Measurements from ENCODE around the gene UROS.

Gene UROS

DNA sequence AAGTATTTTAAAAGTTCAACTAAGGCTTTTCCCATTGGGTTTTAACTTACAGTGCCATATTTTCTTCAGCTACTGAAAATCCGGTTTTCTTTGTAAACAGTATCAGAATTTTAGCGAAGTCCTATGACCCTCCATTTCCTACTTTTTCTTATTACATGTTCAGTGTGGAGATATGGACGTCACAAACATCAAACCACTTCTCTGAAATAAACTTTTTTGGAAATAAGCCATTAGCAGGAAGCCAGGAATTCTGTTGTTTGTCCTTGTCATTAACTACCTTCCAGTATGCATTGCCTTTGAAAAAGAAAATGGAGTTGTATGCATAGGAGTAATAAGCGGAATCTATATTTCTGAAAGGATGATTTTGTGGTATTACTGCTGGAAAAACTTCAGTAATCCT is 56.5 kb downstream of the UROS start:
- Histone ChIP-seq H2AFZ (no peak overlapping the region), H3K36me3 (ENCODE audit: control insufficient read depth, insufficient read depth, low read length) (no peaks in the 10 kb centered on the region), H3K27ac (no peak overlapping the region), H3K4me3 (ENCODE audit: low read depth, low read length) (no peak overlapping the region), H3K4me2 (ENCODE audit: low read length) (no peak overlapping the region), H3K27me3 (ENCODE audit: control insufficient read depth, insufficient read depth, low read length) (no peaks in the 10 kb centered on the region), H3K4me1 (no peaks in the 10 kb centered on the region), H3K9me3 (ENCODE audit: control insufficient read depth, low read length) (no peaks in the 10 kb centered on the region), H3K9ac (no peak overlapping the region), H3K79me2 (no peaks in the 10 kb centered on the region)
- TF ChIP-seq, protein P1, sequence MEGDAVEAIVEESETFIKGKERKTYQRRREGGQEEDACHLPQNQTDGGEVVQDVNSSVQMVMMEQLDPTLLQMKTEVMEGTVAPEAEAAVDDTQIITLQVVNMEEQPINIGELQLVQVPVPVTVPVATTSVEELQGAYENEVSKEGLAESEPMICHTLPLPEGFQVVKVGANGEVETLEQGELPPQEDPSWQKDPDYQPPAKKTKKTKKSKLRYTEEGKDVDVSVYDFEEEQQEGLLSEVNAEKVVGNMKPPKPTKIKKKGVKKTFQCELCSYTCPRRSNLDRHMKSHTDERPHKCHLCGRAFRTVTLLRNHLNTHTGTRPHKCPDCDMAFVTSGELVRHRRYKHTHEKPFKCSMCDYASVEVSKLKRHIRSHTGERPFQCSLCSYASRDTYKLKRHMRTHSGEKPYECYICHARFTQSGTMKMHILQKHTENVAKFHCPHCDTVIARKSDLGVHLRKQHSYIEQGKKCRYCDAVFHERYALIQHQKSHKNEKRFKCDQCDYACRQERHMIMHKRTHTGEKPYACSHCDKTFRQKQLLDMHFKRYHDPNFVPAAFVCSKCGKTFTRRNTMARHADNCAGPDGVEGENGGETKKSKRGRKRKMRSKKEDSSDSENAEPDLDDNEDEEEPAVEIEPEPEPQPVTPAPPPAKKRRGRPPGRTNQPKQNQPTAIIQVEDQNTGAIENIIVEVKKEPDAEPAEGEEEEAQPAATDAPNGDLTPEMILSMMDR (IDR thresholded peaks at IDR 0.05) = no peak

DNA sequence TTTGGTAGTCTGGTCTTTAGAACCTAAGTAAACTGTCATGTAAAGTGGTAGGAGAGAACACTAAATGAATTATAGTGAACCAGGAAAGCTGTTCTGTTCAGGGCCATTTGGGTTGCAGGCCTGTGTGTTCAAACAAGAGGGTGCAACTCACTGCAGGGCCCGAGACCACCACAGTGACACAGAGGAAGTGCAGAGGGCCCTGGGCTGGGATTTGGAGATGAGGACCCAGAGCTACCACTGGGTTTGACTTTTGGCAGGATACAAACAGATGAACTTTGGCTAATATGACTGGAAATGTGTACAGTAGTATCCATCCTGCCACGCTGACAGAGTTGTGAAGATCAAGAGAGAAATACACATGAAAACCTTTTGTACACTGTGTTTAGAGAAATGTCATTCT is 57.2 kb downstream of the UROS start:
- Histone ChIP-seq H2AFZ (no peak overlapping the region), H3K9me3 (ENCODE audit: control insufficient read depth, low read length) (no peaks in the 10 kb centered on the region), H3K4me2 (ENCODE audit: low read length) (no peak overlapping the region), H3K4me1 (no peaks in the 10 kb centered on the region), H3K27ac (no peak overlapping the region), H3K9ac (no peak overlapping the region), H3K27me3 (ENCODE audit: control insufficient read depth, insufficient read depth, low read length) (no peaks in the 10 kb centered on the region), H3K79me2 (no peaks in the 10 kb centered on the region), H3K36me3 (ENCODE audit: control insufficient read depth, insufficient read depth, low read length) (no peaks in the 10 kb centered on the region), H3K4me3 (ENCODE audit: low read depth, low read length) (no peak overlapping the region)
- TF ChIP-seq, protein P1 (IDR thresholded peaks at IDR 0.05) = no peak

DNA sequence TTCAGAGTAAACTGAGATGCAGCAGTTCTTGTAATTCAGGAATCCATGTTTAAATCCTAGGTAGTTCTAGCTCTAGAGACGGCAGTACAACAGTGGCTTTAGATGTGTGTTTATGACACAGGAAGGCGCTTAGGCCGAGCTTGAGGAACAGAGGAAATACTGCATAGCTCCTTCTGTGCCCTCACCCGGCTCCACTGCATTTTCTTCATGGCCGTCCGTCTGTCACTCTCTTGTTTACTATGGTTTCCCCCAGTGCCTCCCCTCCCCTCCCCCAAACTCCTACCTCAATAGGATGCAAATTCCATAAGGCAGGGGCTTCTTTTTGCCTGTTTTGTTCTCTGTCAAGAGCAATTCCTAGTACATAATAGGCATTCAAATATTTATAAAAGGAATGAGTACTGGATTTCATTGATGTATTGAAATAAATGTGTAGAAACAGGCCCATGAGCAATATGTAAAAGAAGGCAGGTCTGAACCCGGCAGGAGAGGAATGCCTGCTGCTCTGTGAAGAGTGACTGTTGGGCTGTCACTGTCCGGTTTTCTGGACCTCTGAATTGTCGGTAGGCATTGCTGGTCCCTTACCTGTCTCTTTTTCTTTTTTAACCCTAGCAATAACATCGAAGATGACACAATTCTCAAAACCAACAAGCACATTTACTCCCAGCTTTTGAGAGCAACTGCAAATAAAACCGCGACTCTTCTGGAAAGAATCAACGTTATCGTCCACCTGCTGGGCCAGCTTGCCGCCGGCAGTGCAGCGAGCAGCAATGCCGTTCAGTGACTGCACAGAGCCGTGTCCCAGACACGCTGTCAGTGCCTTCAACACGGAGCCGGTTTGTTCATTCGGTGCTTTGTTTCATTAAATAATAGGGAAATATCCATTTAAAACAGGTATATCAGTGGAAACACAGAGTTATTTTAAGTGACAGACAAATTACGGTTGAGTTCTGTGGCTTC is 60.1 kb downstream of the UROS start:
- Histone ChIP-seq H3K9me3 (ENCODE audit: control insufficient read depth, low read length) (no peaks in the 10 kb centered on the region), H3K9ac (no peak overlapping the region), H3K4me3 (ENCODE audit: low read depth, low read length) (no peak overlapping the region), H3K27me3 (ENCODE audit: control insufficient read depth, insufficient read depth, low read length) (no peaks in the 10 kb centered on the region), H3K79me2 (no peaks in the 10 kb centered on the region), H2AFZ (no peak overlapping the region), H3K4me2 (ENCODE audit: low read length) (no peak overlapping the region), H3K36me3 (ENCODE audit: control insufficient read depth, insufficient read depth, low read length) (no peaks in the 10 kb centered on the region), H3K27ac (no peak overlapping the region), H3K4me1 (no peaks in the 10 kb centered on the region)
- TF ChIP-seq, protein P1 (IDR thresholded peaks at IDR 0.05) = no peak

DNA sequence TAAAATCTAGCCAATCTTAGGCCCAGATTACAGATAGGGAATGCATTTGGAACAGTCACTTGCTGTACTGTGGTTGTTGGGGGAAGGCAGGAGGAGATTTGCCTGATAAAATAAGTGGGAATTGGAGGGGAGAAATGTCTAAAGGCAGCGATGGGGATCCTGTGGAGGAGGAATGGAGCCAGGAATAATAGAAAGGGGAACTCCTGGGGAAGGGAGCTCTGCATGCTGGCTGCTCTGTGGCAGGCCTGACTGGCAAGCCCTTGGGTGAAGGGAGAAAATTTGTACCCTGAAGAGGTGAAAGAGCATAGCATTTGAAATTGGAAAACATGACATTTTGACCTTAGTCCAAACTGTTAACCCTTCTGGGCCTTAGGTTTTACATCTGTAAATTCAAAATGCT is 61.1 kb downstream of the UROS start:
- Histone ChIP-seq H3K9ac (no peak overlapping the region), H3K4me3 (ENCODE audit: low read depth, low read length) (no peak overlapping the region), H2AFZ (no peak overlapping the region), H3K27me3 (ENCODE audit: control insufficient read depth, insufficient read depth, low read length) (no peaks in the 10 kb centered on the region), H3K9me3 (ENCODE audit: control insufficient read depth, low read length) (no peaks in the 10 kb centered on the region), H3K4me1 (no peaks in the 10 kb centered on the region), H3K4me2 (ENCODE audit: low read length) (no peak overlapping the region), H3K27ac (no peak overlapping the region), H3K79me2 (no peaks in the 10 kb centered on the region), H3K36me3 (ENCODE audit: control insufficient read depth, insufficient read depth, low read length) (no peaks in the 10 kb centered on the region)
- TF ChIP-seq, protein P1 (IDR thresholded peaks at IDR 0.05) = no peak

DNA sequence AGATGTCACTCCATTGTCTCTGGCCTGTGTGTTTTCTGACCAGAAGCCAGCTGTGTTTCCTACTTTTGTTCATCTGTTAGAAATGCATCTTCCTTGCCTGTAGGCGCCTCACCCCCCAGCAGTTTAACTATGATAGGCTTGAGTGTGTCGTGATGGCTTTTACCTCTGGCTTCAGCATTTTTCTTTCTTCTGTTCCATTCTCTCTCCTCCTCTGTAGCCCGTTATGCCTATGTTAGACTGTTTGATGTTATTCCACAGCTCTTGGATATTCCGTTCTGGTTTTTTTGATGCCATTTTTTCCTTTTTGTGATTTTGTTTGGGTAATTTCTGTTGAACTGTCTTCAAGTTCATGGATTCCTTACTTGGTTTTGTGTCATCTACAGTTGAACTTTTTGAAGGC is 65.3 kb downstream of the UROS start:
- no peaks in the 10 kb centered on the region for H3K9me3 ChIP-seq (ENCODE audit: control insufficient read depth, low read length)
- no peak overlapping the region for H3K9ac ChIP-seq
- TF ChIP-seq, protein P1 (IDR thresholded peaks at IDR 0.05) = no peak
- H3K4me1 ChIP-seq = no peaks in the 10 kb centered on the region
- H3K4me3 ChIP-seq (ENCODE audit: low read depth, low read length) = no peak overlapping the region
- no peaks in the 10 kb centered on the region for H3K36me3 ChIP-seq (ENCODE audit: control insufficient read depth, insufficient read depth, low read length)
- H3K4me2 ChIP-seq (ENCODE audit: low read length) = no peak overlapping the region
- no peaks in the 10 kb centered on the region for H3K79me2 ChIP-seq
- no peaks in the 10 kb centered on the region for H3K27me3 ChIP-seq (ENCODE audit: control insufficient read depth, insufficient read depth, low read length)
- H3K27ac ChIP-seq = no peak overlapping the region
- no peak overlapping the region for H2AFZ ChIP-seq

Data from parathyroid adenoma (tissue), 2 donors.